ENCODE measurements around the gene CIAO1.

- TF ChIP-seq TAF1 (IDR thresholded peaks at IDR 0.05; ENCODE audit: low read depth, low read length) (no peak), POU2F2 (IDR thresholded peaks at IDR 0.05; ENCODE audit: low read depth, low read length) (no peak), POLR2A (IDR thresholded peaks at IDR 0.05; ENCODE audit: low read depth, low read length) (no peak), POLR2AphosphoS5 (IDR thresholded peaks at IDR 0.05; ENCODE audit: low read depth, low read length) (no peak), SPI1 (IDR thresholded peaks at IDR 0.05; ENCODE audit: low read depth, low read length) (no peak), PAX5 (IDR thresholded peaks at IDR 0.05; ENCODE audit: insufficient read depth, low read length, severe bottlenecking) (no peak)
These were observed 631 bp upstream of the CIAO1 start for GRCh38 chr2:96265349-96265839.
